Femur (tissue), 1 donor: ENCODE results near the gene EDNRA.

ENCODE experiments used
- DNase-seq: peaks from one replicate; pipeline ENCODE4 v3.0.0-alpha.2; 2017

The EDNRA gene

DNA sequence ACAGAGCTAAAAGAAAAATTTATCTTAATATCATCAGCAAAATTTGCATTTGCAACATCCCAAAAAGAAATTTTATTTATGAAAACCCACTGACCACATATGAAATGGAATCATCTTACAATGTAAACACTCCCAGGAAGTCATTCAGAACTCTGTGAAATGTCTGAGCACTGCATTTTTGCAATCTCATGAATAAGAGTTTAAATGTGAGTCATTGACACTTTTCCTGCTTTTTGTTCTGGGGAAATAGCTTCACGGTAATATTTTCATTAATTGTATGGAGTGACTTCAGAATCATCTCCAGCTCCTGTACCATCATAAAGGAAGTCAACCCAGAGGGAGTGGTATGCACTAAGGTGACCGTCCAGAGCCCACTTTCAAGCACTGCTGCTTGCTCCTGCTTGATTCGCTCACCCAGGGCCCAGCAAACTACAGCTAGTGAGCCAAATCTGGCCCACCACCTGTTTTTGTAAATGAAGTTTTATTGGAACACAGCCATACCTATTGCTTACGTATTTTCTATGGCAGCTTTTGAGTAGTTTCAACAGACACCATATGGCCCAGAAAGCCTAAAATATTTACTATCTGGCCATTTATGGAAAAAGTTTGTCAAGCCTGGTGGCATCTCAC lies 17.2 kb downstream of the EDNRA start:
- DNase-seq = no peak

- no peak for DNase-seq
Observed at GRCh38 chr4:147508346-147508745, 27.4 kb downstream of the EDNRA start.

GRCh38 chr4:147509386-147509785 lies 28.5 kb downstream of the EDNRA start:
- no peak for DNase-seq

- no peak for DNase-seq
Observed at GRCh38 chr4:147510962-147511668, 30.2 kb downstream of the EDNRA start.

DNA sequence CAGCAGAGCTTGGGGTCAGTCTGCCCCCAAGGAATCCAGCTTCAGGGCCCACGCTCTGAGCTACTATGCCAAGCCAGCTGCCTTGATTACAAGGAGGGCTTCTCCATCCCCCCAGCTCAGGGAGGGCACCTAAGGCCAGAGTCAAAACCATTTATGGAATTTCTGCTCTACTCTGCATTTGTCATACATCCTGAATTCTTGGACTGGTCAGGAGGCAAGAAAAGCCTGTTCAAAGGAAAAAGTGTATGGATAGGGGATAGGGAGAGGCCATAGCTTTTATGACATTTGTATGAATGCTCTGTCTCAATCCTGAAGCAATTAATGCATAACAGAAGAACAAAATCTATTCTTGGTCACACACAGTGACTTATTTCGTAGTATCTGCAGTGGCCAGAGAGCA lies 32.2 kb downstream of the EDNRA start:
- DNase-seq = no peak

DNA sequence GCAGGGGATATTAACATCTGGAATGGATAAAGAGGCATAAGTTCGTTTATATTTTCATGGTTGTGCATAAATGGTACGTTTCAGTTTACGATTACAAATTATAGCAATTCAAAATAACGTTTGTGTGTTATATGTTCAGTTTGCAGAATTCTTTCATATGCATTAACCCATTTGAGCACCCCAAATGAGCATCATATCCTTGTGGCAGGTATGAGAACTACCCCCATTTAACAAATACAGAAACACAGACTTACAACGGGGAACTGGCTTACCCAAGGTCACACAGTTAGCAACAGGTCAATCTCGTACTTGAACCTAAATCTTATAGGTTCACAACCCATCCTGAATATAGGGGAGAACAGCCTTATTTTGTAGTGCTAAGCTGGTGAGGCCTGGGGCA lies 33.1 kb downstream of the EDNRA start:
- DNase-seq = no peak

- no peak for DNase-seq
Observed at GRCh38 chr4:147515220-147515936, 34.5 kb downstream of the EDNRA start.

GRCh38 chr4:147516133-147516532 lies 35.2 kb downstream of the EDNRA start:
- no peak for DNase-seq

GRCh38 chr4:147518086-147518485 lies 37.2 kb downstream of the EDNRA start:
- DNase-seq = no peak

DNA sequence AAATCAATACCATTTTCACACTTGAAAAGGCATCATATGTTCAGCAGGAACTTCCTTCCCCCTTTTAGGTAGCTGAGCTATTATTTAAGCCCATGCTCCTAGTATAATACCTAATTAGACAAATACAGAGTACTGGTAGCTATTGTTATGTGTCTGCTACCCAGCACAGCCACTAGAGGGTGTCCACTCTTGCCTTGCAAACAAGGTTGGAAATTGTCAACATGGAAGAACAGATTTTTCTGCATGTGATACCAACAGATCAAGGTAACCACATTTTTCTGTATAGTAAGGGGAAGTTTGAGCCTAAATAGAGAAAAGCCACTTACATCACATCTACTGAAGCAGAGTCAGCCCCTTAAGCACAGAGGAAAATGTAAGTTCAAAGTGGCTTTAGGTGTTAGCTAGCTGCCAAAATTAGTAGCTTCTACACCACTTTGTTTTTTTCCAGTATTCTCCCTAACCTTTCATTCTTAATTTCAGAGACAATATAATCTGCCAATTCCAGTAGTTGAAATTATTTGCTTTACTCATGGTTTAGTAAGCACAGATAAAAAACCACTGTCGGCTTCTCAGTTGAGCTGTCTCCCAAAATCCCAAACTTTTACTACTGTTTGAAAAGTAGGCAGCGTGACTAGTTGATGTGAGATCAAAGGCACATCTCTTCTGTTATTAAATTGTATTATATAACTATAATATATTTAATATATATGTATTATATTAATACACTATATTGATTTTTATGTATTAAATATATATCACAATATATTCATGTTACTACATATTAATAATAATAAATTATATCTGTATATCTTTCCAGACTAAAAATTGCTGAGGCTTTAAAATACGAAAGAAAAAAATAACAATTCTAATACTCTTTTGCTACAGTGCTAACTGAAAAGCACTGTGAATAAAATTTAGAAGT lies 38.2 kb downstream of the EDNRA start:
- no peak for DNase-seq

DNA sequence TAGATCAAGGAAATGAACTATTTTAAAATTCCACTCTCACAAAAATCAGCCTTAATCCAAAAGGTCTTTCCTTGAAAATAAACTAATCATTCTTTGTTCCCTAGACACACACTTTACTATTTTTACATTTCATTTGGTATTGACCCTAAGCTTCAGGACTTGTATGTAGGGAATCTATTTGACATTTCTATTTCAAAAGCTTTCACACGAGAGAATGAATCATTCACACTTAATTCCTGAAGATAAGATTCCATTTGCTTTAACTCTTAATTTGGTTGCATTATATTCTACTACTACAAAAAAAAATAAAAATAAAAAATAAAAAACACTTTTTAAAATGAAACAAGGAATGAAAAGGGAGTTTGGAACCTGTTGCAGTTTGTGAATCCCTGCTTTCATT lies 43.7 kb downstream of the EDNRA start:
- no peak for DNase-seq

DNA sequence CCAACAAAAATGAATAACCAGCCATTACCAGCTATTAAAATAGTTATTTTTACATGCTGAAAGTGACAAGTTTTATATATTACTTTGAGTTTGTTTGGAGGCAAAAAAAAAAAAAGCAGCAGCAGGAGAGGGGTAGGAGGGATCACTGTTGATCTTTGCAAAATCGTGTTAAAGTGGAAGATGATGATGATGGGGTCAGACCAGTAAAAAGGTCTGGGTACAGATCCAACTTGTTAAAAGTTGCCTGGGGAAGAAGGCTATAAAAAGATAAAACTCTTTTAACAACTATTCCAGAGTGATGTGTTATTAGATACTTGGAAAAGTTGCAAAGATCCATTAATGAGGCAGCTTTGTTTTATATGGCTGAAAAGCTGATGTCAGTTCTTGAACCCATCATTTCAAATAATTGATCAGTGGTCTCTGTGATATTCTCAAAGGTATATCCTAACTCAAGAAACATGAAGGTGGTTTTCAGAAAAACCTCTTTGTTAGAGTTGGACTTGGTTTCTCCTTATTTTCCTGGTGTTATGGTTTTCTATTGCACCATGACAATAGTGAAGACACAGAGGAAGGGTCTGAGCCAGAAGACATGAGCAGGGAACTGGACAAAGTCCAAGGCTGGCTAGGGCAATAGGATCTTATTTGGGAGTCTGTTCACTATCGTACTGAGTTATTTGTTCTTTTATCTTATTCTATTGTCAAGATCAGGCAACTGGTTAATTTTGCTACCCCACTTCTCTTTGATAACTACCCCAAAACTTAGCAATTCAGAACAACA lies 44.8 kb downstream of the EDNRA start:
- DNase-seq = no peak

DNA sequence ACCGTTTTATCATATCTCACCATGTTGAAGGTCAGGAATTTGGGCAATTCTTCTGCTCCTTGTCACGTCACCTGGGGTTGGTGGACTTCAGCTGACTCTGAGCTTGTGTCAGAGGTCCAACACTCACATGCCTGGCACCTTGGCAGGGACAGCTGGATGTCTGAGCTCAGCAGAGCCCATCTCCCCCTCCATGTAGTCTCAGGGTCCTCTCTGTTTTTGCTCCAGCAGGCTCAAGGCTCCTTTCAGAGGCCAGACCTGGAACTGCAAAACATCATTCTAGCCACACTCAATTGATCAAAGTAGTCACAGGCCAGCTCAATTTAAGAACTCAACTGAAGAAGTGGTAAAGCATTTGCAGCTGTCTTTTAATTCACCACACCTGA lies 45.4 kb downstream of the EDNRA start:
- DNase-seq = no peak

DNA sequence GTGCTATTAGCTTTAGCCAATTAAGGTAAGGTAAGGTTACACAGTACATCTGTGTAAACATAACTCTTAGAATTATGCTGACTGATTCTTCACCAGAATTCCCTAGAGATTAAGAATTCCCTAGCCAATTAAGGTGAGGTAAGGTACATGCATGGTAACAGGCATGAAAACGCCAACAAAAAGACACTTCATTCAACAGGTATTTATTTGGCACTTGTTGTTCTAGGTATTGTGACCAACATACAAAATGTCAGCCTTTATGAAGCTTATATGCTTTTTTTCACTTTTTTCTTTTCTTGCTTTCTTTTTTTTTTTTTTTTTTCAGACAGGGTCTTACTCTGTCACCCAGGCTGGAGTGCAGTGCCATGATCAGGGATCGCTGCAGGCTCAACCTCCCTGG lies 47.2 kb downstream of the EDNRA start:
- DNase-seq = no peak

GRCh38 chr4:147530134-147530533 lies 49.2 kb downstream of the EDNRA start:
- no peak for DNase-seq

DNA sequence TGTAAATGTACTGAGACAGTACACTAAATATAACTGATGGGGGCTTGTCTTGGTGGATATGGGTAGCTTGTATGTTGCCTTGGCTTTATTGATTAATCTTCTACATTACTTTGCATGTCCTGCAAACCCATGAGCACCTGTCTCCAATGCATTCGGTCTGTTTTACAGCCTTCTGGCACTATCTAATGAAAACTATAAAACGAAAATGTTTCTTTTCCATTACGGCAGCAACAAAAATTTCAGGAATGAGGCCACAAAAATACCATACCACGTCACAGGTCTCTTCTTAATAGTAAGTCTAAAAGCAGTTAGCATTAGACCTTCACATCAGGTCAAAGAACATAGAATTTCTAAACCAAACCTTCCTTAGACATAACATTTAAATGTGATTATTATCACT lies 49.8 kb downstream of the EDNRA start:
- DNase-seq = no peak

GRCh38 chr4:147532896-147533295 lies 52.0 kb downstream of the EDNRA start:
- no peak for DNase-seq

GRCh38 chr4:147533331-147533730 lies 52.4 kb downstream of the EDNRA start:
- DNase-seq = no peak

- no peak for DNase-seq
Observed at GRCh38 chr4:147535124-147535523, 54.2 kb downstream of the EDNRA start.

GRCh38 chr4:147538711-147539110 lies 57.8 kb downstream of the EDNRA start:
- DNase-seq = no peak

GRCh38 chr4:147539959-147540358 lies 59.1 kb downstream of the EDNRA start:
- DNase-seq = no peak
